GM19238 (cell line): ENCODE measurements around the gene POLK.
"Not testable (repeated sequence)": the region's sequence is repeated elsewhere in the genome, so short reads cannot be mapped to it uniquely, and the experiment has no call there.

Source experiments
- DNase-seq: peaks from one replicate; pipeline ENCODE4 v3.0.0; 2011; ENCODE audit warnings: low spot score; ENCODE audit not compliant: insufficient read length

The POLK gene

GRCh38 chr5:75510417-75510835 lies 1.3 kb upstream of the POLK start:
- no peak for DNase-seq

DNA sequence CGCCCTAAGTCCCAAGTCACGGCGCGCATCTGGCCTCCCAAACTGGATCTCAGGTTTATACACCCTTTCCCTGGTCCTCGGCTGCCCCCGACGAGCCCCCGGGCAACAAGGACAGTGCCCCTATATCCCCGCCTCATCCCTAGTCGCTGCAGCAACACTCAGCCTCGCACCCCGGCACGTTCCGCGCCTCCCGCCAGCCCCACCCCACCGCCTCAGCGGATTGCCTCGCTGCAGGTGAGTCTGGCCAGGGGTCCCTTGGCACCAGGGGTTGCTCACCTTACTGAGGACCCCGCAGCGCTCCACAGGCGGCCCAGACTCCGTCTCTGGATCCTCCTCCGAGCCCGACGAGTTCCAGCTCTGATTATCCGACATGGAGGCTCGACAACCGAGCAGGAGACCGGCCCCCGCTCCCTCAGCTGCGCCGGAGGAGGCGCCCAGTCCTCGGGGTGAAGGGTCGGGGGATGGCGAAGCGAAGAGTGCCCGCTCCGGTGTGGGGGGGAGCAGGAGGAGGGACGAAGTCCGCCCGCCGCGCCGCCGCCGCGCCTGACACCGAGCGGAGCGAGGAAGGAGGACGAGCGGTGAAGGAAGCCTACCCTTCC lies 756 bp upstream of the POLK start:
- DNase-seq = no peak

DNA sequence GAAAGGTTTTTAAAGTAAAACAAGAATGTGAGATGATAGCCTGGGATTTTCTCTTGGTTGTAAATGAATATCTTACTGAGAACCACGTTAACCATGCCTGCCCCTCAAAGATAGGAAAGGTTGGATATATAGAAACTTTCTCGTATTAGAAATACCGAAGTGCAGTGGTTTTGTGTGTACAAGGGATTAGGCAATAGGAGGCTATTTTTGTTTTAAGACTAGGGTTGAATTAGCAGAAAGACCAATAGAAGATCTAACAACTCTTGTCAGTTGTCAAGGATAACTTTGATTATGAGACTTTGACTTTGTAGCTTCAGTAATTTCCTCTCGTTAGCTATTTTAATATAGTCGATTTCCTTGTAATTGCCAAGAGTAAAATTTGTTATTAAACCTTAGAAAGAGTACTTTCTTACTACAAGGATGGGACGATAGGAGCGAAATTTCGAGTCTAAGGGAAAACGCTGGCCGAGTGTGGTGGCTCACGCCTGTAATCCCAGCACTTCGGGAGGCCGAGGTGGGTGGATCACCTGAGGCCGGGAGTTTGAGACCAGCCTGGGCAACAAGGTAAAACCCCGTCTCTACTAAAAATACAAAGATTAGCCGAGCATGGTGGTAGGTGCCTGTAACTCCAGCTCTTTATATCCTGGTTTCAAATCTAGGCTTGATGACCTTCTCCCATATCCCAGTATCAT lies 838 bp downstream of the POLK start:
- DNase-seq = no peak

DNA sequence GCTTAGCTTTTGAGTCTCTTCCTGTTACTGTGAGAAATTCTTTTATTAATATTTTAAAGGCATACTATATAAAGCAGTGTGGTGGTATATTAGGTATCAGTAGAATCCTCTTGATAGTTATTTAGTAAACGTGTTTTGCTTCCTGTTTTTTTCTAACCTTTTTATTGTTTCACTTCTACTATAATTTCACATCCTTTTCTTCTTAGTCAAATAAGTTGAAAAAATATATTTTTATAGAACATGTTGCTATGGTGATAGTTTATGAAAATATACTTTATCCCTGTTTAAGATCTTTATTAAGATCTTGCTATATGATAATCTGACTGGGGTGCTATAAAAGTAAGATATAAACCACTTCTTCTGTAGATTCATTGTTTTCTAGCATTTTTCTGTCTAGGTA lies 2.1 kb downstream of the POLK start:
- DNase-seq = no peak

GRCh38 chr5:75514323-75514722 lies 2.6 kb downstream of the POLK start:
- no peak for DNase-seq

DNA sequence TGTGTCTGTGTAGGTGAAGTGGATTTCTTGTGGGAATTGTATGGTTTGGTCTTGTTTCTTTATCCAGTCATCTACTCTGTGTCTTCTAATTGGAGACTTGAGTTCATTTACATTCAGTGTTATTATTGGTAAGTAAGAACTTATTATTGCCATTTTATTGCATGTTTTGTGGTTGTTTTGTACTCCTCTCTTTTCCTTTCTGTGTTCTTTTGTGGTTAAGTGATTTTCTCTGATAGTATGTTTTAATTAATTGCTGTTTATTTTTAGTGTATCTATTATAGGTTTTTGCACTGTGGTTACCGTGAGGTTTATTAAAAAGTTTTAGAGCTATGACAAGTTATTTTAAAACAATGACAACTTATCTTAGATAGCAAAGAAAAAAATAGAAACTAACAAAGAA lies 8.1 kb downstream of the POLK start:
- DNase-seq = no peak

GRCh38 chr5:75521195-75521594 lies 9.5 kb downstream of the POLK start:
- no peak for DNase-seq

DNA sequence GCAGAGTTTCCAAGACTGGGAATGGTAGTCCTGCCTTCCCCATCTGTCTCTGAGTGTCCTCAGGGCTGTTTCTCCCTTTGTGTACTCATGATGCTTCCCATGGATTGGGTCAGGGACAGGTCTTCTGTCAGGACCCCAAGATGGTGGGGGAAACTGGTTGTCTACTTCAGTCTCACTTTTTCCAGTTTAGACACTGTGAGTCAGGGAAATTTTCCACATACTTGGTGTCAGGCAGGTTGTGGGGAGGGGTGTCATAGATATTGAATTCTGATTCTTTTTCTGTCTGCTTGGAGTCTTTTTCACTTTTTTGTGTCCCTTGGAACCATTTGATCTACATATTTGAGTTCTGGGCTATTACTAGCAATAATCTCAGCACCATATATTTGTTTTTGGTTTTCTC lies 10.3 kb downstream of the POLK start:
- no peak for DNase-seq

GRCh38 chr5:75522542-75522941 lies 10.9 kb downstream of the POLK start:
- no peak for DNase-seq

DNA sequence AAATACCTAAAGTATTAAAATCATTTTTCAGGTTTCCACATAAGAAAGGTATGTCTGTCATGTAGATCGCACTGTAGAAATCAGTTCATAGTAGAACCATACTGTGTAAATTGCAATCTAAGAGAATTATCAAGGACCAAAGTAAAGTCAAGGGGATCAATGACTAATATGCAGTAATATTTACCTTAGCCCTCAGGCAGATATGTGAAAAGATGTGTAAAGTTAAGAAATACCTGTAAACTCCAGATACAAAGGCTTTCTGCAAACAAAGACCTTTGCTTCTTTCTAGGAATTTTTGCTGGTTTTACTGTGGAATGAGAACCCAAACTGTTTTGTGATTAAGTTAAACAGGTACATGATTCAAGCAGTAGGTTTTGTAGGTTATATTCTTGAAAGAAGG lies 11.6 kb downstream of the POLK start:
- no peak for DNase-seq

- no peak for DNase-seq
Measured at GRCh38 chr5:75524071-75524470, 12.4 kb downstream of the POLK start.

- no peak for DNase-seq
Measured at GRCh38 chr5:75524591-75524990, 12.9 kb downstream of the POLK start.

DNA sequence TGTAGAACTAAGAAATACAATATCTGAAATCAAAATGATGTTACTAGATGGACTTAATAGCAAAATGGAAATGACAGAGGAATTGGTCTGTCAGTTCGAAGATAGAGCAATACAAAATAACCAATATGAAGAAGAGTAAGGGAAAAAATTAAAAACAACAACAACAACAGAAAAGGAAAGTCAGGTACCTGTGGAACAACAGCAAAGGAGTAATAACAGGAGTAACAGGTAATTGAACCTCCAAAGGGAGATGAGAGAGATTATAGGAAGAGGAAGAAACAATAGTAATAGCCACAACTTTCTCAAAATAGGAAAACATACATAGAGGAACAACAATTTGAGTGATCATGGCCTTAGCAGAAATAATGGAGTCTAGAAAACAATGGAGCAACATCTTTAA lies 13.7 kb downstream of the POLK start:
- DNase-seq = no peak

- DNase-seq = no peak
Measured at GRCh38 chr5:75526070-75526469, 14.4 kb downstream of the POLK start.

DNA sequence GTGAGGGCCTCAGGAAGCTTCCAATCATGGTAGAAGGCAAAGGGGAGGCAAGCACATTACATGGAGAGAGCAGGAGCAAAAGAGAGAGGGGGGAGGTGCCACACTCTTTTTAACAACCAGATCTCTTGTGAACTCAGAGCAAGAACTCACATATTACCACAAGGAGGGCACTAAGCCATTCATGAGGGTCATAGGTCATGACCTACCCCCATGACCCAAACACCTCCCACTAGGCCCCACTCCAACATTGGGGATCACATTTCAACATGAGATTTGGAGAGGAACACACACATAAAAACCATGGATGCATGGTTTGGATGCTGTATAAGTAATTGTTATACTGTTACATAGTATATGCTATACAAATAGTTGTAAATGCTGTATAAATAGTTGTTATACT lies 17.5 kb downstream of the POLK start:
- DNase-seq = no peak

DNA sequence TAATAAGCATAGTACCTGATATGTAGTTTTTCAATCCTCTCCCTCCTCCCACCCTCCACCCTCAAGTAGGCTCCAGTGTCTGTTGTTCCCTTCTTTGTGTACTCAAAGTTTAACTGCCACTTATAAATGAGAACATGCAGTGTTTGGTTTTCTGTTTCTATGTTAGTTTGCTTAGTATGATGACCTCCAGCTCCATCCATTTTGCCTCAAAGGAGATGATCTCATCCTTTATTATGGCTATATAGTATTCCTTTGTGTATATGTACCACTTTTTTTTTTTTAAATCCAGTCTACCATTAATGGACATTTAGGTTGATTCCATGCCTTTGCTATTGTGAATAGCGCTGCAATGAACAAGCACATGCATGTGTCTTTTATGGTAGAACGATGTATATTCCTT lies 20.5 kb downstream of the POLK start:
- DNase-seq = no peak

DNA sequence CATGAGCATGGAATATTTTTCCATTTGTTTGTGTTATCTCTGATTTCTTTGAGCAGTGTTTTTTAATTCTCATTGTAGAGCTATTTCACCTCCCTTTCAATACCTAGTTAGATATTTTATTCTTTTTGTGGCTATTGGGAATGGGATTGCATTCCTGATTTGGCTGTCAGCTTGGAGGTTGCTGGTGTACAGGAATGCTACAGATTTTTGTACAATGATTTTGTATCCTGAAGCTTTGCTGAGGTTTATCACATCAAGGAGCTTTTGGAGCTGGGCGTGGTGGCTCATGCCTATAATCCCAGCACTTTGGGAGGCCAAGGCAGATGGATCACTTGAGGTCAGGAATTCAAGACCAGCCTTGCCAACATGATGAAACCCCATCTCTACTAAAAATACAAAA lies 22.0 kb downstream of the POLK start:
- DNase-seq = not testable (repeated sequence)

DNA sequence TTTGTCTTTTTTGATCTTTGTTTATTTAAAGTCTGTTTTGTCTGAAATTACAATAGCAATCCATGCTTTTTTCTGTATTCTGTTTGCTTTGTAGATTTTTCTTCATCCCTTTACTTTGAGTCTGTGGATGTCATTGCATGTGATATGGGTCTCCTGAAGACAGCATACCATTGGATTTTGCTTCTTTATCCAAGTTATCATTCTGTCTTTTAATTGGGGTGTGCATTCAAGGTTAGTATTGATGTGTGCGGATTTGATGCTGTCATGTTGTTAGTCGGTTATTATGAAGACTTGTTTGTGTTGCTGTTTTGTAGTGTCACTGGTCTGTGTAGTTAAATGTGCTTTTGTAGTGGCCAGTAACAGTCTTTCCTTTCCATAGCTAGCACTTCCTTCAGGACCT lies 23.0 kb downstream of the POLK start:
- DNase-seq = no peak

- DNase-seq = no peak
Measured at GRCh38 chr5:75536147-75536546, 24.5 kb downstream of the POLK start.

- no peak for DNase-seq
Measured at GRCh38 chr5:75536694-75537360, 25.1 kb downstream of the POLK start.

DNA sequence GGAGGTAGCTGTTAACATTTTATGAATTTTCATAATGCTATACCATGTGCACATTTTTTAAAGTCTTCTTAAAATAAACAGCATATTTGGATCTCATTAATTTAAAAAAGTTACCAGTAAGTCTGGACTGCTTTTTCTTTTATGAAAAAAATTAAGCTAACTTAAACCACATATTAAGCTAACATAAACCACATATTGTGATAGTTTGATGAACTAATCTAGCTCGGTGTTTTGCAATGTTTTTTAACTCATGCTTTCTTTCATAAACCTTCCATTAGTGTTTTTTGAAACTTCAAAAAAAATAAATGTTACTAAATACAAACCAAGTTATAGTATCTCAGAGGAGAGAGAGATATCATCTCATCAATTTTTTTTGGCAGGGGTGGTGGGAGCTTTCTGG lies 26.5 kb downstream of the POLK start:
- DNase-seq = no peak

DNA sequence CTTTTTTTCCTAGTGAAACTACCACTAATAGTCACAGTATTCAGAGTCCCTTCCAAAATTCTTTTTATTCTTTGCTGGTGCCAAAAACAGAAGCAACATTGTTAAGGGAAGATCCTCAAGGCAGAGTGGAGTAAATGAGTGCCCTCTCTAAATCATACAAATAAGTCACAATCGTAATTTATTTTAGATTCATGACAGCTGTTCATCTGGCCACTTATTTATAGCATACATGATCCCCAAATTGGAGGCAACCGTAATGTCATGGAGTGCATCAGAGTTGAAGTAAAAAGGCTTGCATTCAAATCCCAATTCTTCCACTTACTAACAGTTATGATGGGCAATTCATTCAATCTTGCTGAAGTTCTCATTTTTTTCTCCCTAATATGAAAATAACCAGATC lies 33.4 kb downstream of the POLK start:
- no peak for DNase-seq

DNA sequence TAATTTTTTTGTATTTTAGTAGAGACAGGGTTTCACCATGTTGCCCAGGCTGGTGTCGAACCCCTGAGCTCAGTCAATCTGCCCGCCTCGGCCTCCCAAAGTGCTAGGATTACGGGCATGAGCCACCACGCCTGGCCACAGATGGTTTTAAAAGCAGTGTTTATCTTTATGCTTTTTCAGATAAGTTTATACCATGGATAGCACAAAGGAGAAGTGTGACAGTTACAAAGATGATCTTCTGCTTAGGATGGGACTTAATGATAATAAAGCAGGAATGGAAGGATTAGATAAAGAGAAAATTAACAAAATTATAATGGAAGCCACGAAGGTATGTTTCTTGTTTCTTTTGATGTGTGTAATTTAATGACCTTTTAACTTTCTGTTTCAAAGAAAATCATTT lies 35.1 kb downstream of the POLK start:
- DNase-seq = no peak
